Thyroid gland (tissue), 4 donors: ENCODE results near the gene GLTP. TPM values are rescaled to one million over a fixed set of nuclear protein-coding genes. Genes with fewer than 3 reads are reported as not detected.
A peak's percentile ranks its signal among the peaks of the same experiment; 100 is the strongest.

Experiments used
- DNase-seq, 2 donors: peaks; one replicate each; pipeline ENCODE4 v3.0.0-alpha.2; 2019
- H3K27ac ChIP-seq, 3 donors: fragments of 200-600 bp; sonication (generic); 1 replicate in 2 of 3; 2 replicates in 1 of 3; pipeline ENCODE4 v1.5.1; 2016 to 2019; ENCODE audit warnings: mild to moderate bottlenecking in 1 of 3, moderate library complexity in 1 of 3
- H3K27me3 ChIP-seq: fragments of 200-600 bp; sonication (generic); one replicate; pipeline ENCODE4 v1.5.1; 2019
- H3K36me3 ChIP-seq, 2 donors: fragments of 200-600 bp; sonication (generic); one replicate each; pipeline ENCODE4 v1.5.1; 2016 to 2019
- H3K4me1 ChIP-seq, 2 donors: fragments of 200-600 bp; sonication (generic); one replicate each; pipeline ENCODE4 v1.5.1; 2017 to 2019
- H3K4me3 ChIP-seq, 3 donors: fragments of 200-600 bp; sonication (generic); replicated peaks in 1 of 3; 1 replicate in 2 of 3; 2 replicates in 1 of 3; pipeline ENCODE4 v1.5.1; 2016; ENCODE audit warnings: mild to moderate bottlenecking in 1 of 3
- H3K9me3 ChIP-seq: fragments of 200-600 bp; sonication (generic); one replicate; pipeline ENCODE4 v1.5.1; 2017
- POLR2A ChIP-seq, 2 donors: fragments of 450-650 bp; IDR thresholded peaks; one replicate each; pipeline ENCODE4 v1.6.1; 2017; ENCODE audit warnings: antibody characterized with exemption in 2 of 2, mild to moderate bottlenecking in 2 of 2, moderate library complexity in 1 of 2
- WGBS, 2 donors: methylation state at CpG; one replicate each; pipeline ENCODE4 v1.1.5; 2017; 5-methylcytosine and 5-hydroxymethylcytosine counted together
- intact Hi-C: fragments of 100-400 bp; cut with DNase I; formaldehyde crosslinking; loops from one replicate; pipeline ENCODE4 v1.15.1; 2023
- total RNA-seq, 4 donors: library from RNA; depleted of rRNA; stranded (reverse); fragments of >200 nt; gene quantifications; one replicate each; pipeline ENCODE4 v1.2.3, GENCODE V29; 2016
- TF ChIP-seq, protein P1 (sequence below), 6 experiments: fragments of 200-600 bp in 3 of 6; fragments of 450-650 bp in 3 of 6; sonication (generic) in 3 of 6; IDR thresholded peaks; one replicate each; pipeline ENCODE4 v1.5.1; 2016 to 2019; ENCODE audit warnings: antibody characterized with exemption in 6 of 6, mild to moderate bottlenecking in 2 of 6, inconsistent platforms in 1 of 6, moderate library complexity in 1 of 6

The GLTP gene
- total RNA-seq, 4 donors from 2014 or later, result 49.9 to 72.0 (median 60.2) TPM

DNA sequence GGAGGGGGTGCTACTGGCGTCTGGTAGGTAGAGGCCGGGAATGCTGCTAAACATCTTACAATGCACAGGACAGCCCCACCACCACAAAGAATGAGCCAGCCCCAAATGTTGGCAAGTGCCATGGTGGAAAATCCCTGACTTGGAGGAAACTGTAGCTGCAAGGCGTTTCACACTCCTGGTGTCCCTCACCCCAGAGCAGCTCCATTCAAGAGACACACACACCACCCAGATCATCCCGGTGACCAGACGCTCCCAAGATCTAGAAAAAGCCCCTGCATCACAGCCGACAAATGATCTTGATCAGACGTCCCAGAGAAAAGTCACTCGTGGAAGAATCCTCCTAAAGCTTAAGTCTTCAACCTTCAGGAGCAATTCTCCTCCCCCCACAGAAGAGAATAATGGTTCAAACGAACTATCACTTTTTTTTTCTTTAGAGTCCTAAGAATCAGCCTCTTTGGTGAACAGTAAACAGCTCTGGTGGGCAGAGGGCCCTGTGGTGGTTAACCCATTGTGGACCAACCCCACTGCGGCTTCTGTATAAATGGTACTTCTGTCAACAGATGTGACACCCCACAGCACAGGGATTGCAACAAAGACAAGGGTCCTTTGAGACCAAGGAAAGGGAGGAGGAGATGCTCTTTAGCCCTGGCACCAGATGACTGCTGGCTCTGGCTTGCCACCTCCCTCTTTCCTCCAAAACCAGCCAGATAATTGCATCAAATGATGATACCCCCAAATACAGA is 2.7 kb downstream of the GLTP start:
- TF ChIP-seq, protein P1, sequence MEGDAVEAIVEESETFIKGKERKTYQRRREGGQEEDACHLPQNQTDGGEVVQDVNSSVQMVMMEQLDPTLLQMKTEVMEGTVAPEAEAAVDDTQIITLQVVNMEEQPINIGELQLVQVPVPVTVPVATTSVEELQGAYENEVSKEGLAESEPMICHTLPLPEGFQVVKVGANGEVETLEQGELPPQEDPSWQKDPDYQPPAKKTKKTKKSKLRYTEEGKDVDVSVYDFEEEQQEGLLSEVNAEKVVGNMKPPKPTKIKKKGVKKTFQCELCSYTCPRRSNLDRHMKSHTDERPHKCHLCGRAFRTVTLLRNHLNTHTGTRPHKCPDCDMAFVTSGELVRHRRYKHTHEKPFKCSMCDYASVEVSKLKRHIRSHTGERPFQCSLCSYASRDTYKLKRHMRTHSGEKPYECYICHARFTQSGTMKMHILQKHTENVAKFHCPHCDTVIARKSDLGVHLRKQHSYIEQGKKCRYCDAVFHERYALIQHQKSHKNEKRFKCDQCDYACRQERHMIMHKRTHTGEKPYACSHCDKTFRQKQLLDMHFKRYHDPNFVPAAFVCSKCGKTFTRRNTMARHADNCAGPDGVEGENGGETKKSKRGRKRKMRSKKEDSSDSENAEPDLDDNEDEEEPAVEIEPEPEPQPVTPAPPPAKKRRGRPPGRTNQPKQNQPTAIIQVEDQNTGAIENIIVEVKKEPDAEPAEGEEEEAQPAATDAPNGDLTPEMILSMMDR (IDR thresholded peaks at IDR 0.05), result no peak
- no peak for TF ChIP-seq POLR2A (IDR thresholded peaks at IDR 0.05)
- intact Hi-C loops, result no loop called here
- H3K4me1 ChIP-seq, result peaks cover 40 to 54% of the 10 kb centered on the region in 2 donors
- no peaks in the 10 kb centered on the region for H3K36me3 ChIP-seq
- peak overlapping the region in 1 of 3 donors; percentile 77 for H3K27ac ChIP-seq
- no peaks in the 10 kb centered on the region for H3K9me3 ChIP-seq
- H3K27me3 ChIP-seq, result no peaks in the 10 kb centered on the region
- no peak overlapping the region for H3K4me3 ChIP-seq
- 62 to 74% methylated on average over 10 of the region's 10 CpGs for WGBS, 2 donors
- DNase-seq, result no peak

DNA sequence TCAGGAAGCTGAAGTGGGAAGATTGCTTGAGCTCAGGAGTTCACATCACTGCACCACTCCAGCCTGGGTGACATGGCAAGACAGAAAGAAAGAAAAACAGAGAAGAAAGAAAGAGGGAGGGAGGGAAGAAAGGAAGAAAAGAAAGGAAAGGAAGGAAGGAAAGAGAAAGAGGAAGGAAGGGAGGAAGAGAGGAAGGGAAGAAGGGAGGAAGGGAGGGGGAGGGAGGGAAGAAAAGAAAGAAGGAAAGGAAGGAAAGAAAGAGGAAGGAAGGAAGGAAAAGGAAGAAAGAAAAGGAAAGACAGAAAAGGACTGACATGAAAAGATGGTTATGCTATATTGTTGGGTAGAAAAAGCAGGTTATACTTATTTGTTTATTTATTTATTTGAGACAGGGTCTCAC is 3.9 kb downstream of the GLTP start:
- Histone ChIP-seq H3K27me3 (no peaks in the 10 kb centered on the region), H3K4me3 (no peak overlapping the region), H3K4me1 (peaks cover 45 to 63% of the 10 kb centered on the region in 2 donors), H3K27ac (peak overlapping the region; percentile 54 to 77 (median 73)), H3K9me3 (no peaks in the 10 kb centered on the region), H3K36me3 (no peaks in the 10 kb centered on the region)
- TF ChIP-seq, protein P1 (IDR thresholded peaks at IDR 0.05), result no peak
- TF ChIP-seq POLR2A (IDR thresholded peaks at IDR 0.05), result no peak
- peak in 1 of 2 donors; percentile 36 for DNase-seq
- intact Hi-C loops, result no loop called here

DNA sequence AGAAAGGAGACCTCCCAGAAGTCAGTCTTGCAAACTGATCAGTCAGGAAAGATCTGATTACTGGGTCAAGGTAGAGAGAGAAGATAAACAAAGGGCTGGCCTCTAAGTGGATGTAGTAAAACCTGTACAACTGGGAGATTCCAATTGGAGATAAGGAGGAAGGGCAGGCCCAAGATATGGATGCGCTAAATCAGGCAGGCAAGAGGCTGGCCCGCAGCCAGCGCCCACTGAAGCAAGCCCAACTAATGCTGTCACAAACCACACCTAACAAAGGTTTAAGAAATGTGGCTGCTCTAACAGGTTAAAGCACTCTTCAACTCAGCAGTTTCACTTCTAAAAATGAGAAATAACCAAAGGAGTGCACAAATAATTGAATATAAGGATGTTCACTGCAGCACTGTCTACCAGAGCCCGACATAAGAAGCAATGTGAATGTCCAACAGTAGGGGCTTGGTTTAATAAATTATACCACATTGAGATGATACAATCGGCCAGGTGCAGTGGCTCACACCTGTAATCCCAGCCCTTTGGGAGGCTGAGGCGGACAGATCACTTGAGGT is 4.7 kb downstream of the GLTP start:
- H3K4me1 ChIP-seq, result peaks cover 42 to 63% of the 10 kb centered on the region in 2 donors
- intact Hi-C loops, result no loop called here

DNA sequence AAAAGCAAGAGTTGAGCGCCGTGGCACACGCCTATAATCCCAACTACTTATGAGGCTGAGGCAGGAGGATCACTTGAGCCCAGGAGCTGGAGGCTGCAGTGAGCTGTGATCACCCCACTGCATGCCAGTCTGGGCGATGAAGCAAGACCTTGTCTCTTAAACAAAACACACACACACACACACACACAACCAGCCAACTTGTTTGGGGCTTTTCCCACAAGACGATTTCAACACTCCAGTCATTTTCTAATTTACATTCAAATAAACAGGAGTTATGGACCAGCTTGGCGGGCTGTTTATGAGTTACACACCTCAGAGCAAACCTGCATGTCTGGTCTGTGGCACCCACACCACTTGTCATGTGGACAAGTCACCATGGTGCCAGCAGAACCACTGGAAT is 6.7 kb downstream of the GLTP start:
- H3K9me3 ChIP-seq, result no peaks in the 10 kb centered on the region
- TF ChIP-seq, protein P1 (IDR thresholded peaks at IDR 0.05), result no peak
- no peak for TF ChIP-seq POLR2A (IDR thresholded peaks at IDR 0.05)
- H3K36me3 ChIP-seq, result no peaks in the 10 kb centered on the region
- intact Hi-C loops, result no loop called here
- no peaks in the 10 kb centered on the region for H3K27me3 ChIP-seq
- no peak overlapping the region for H3K4me3 ChIP-seq
- WGBS, 2 donors, result 88 to 90% methylated on average over 6 of the region's 6 CpGs
- H3K27ac ChIP-seq, result peak overlapping the region in 1 of 3 donors; percentile 44
- peaks cover 34 to 56% of the 10 kb centered on the region in 2 donors for H3K4me1 ChIP-seq
- no peak for DNase-seq

More for the DNA sequence above, 4.7 kb downstream of the GLTP start:
- 45 to 53% methylated on average over 6 of the region's 6 CpGs for WGBS, 2 donors
- DNase-seq, result peak; percentile 91 to 92
- Histone ChIP-seq H3K9me3 (no peaks in the 10 kb centered on the region), H3K4me3 (no peak overlapping the region), H3K36me3 (no peaks in the 10 kb centered on the region), H3K27ac (peak overlapping the region; percentile 62 to 77 (median 73)), H3K27me3 (no peaks in the 10 kb centered on the region)
- TF ChIP-seq, protein P1 (IDR thresholded peaks at IDR 0.05), result no peak

DNA sequence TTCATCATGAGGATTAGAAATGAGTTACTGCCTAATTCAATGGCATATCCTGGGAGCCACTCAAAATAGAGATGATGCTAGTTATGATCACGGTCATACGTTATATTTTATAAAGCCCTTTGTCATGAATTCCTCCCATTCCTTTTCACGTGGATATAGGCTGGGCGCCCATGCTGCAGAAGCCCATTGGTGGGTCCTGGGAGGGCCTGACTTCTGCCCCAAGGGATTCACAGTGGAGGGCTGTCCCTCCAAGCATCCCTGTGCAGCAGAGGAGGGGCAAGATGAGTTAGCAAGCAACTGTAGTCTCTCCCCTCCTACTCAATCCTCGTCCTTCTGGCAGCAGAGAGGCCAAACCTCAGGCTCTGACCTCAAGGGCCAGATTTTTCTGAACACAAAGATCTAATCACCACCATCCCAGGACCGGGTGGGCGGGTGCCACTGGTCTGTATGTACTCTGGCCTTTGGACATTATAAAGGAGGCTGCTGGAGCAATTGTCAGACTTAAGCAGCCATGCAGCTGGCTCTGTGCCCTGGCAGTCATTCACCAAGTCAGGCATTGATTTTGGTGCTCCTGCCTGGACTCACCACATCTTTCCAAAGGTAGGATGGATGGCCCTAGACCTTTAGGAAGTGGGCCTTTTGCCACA is 8.6 kb downstream of the GLTP start:
- intact Hi-C loops, result no loop called here
- no peak overlapping the region for H3K4me3 ChIP-seq
- peak overlapping the region in 2 of 3 donors; percentile 6 to 43 for H3K27ac ChIP-seq
- H3K36me3 ChIP-seq, result no peaks in the 10 kb centered on the region
- no peaks in the 10 kb centered on the region for H3K27me3 ChIP-seq
- TF ChIP-seq, protein P1 (IDR thresholded peaks at IDR 0.05), result no peak
- TF ChIP-seq POLR2A (IDR thresholded peaks at IDR 0.05), result no peak
- H3K4me1 ChIP-seq, result peaks cover 27 to 39% of the 10 kb centered on the region in 2 donors
- H3K9me3 ChIP-seq, result no peaks in the 10 kb centered on the region
- WGBS, 2 donors, result 66 to 96% methylated on average over 5 to 7 of the region's 7 CpGs
- peak; percentile 58 for DNase-seq
